ENCODE measurements around the gene TSPAN9.
A peak's percentile ranks its signal among the peaks of the same experiment; 100 is the strongest.

Gene TSPAN9

DNA sequence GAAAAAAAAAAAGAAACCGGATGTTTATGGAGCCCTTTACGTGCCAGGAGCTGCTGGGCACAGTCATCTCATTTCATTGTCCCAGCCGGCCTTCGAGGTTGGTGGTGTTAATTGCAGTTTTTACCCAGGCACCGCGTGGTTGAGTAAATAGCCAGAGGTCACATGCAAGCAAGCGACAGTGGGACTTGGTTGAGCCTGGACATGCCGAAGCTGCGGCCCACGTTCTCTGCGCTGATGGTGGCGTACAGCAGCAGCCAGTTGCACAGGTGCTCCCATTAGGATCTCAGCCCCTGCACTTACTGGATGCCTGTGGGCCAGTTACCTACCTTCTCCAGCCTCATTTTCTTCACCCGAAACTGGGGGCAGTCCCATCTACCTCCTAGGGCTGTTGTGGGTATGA, 54.0 kb downstream of the TSPAN9 start:
- in situ Hi-C loops (cut with HindIII; ENCODE audit: low pct_ligation_motif_present, low pct_unique_long_range_greater_than_20kb, low sequenced_read_pairs): loop anchor here (25.0 kb wide), 2 partner anchors 156 to 681 kb away; no protein-coding TSS in a partner anchor

DNA sequence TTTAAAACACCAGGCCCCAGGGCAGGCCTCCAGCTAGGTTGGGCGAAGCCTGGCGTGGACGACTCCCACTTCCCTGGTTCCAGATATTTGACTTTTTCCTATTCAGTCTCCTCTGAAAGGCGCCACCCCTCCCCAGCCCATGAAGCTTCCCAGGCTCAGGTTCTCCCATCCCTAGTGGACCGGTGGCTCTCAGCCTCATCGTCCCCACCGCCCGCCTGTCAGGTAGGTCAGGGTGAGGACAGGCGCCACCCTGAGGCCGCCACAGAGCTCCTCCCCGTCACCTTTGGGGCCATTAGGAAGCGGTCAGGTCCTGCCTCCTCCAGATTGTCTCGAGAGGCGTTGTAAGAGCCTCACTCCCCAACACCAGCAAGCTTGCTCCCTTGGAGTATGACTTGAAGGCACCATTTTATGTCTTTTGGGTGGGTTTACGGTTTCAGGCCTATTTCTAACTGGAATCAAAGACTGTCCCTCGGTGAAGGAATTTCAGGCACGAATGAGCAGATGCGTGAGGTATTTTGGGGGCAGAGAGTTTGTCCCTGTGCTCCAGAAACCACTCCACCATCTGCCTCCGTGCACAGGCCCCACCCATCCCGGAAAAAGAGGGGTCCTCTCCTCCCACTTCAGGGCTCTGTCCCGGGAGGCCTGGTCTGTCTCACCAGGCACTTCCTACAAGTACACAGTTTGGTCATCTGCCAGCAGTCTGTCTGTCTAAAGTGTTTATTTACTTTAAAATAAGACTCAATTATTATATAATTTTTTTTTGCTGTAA, 55.6 kb downstream of the TSPAN9 start:
- DNase-seq: no peak
- in situ Hi-C loops (cut with HindIII; ENCODE audit: low pct_ligation_motif_present, low pct_unique_long_range_greater_than_20kb, low sequenced_read_pairs): loop anchor here (25.0 kb wide), 2 partner anchors 154 to 679 kb away; no protein-coding TSS in a partner anchor

More for the DNA sequence above, 54.0 kb downstream of the TSPAN9 start:
- DNase-seq: no peak

DNA sequence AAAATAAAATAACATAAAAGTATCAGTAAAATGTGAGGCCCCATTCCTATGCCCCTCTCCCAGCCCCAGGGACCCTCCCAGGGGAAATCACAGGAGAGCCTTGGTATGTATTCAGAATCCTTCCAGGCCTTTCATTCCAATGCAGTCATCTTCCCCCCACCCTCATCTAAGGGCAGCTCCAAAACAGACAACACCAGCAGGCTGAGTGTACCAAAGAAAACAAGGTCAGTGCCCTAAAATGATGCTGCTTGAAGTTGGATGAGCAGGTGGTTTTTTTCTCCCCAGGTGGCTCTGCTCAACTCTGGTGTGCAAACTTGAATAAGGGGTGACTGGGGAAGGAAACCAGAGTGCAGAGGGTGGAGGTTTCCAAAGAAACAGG, 56.2 kb downstream of the TSPAN9 start:
- no peak for DNase-seq
- in situ Hi-C loops (cut with HindIII; ENCODE audit: low pct_ligation_motif_present, low pct_unique_long_range_greater_than_20kb, low sequenced_read_pairs): loop anchor here (25.0 kb wide), 2 partner anchors 154 to 679 kb away; no protein-coding TSS in a partner anchor

DNA sequence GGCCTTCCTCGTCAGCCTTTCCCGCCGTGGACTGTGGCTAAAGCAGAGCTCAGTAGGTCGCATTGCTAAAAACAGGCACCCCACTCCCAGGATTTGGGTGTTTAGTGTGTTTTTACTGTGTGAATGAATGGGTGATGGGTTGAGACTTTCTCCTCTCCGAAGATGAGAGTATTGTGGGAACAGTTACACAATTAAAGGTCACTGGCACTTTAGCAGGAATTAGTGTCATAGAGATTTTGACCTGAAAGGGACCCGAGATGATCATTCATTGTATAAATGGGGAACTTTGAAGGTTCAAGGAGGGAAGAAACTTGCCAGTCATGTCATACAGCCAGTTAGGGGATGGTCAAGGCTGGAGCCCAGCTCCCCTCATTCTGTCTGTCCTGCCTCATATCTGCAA, 56.9 kb downstream of the TSPAN9 start:
- in situ Hi-C loops (cut with HindIII; ENCODE audit: low pct_ligation_motif_present, low pct_unique_long_range_greater_than_20kb, low sequenced_read_pairs): loop anchor here (25.0 kb wide), 2 partner anchors 153 to 678 kb away; no protein-coding TSS in a partner anchor
- DNase-seq: no peak

DNA sequence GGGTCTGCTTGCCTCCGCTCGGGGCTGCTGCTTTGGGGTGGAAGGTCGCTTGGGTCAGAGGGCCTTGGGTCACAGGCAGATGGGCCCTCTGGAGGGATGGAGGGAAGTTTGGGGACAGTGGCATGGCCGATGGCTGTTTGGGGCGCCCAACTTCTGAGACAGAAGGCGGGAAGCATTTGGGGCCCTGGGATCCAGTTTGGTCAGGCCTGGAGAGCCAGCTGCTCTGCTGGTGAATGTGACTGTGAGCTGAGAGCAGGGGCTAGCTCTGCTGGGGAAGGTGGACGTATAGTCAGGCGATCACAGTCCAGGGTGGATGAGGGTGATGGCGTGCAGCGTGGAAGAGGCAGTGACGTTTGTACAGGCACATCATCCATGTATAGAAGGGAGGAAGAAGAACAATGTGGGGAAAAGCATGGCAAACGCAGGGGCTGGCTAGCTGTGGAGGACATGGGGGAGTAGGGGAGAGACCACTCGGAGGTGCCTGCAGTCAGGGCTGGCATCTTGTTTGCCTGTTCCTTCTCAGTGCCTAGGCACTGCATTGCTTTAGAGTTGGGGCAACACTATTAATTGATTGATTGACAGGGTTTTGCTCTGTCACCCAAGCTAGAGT, 57.5 kb downstream of the TSPAN9 start:
- in situ Hi-C loops (cut with HindIII; ENCODE audit: low pct_ligation_motif_present, low pct_unique_long_range_greater_than_20kb, low sequenced_read_pairs): loop anchor here (25.0 kb wide), 2 partner anchors 153 to 678 kb away; no protein-coding TSS in a partner anchor
- DNase-seq: no peak

DNA sequence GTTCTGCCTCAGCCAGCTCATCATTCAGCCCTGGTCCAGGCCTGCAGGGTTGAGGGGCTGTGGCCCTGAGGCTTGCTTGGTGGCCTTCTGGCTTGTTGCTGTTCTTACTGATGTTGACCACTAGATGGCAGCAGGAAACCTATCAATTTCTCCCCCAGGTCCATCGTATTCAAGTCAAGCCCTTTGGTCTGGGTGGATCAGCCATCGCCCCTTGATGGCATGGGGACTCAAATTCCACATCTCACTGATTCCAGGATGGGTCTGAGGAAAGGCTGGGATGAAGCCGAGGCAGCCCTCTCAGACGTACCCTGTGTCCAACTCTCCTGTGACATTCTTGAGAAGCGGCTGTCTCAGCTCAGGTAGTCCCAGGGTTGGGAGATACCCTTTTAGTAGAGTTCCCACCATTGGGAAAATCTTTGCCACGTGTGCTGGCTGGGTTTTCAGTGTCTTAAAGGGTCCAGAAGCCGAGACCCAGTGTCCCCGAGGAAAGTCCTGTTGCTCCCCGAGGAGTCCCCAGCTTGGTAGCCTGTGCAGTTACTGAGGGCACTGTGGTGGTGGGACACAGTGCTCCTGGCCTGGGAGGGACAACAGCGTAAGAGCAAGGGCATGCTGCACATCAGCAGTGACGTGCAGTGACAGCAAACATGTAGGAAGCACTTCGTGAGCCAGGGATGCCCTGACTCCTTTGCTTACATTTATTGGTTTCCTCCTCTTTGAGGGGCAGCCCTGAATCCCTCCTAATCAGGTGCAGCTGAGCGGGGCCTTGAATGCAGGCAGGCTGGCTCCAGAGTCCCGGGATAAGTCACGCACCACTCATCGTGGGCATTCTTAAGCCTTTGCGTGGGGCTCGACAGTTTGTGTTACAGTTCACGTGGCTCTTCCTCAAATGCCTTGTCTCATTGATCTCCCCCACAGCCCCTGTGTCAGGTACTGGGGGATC, 58.6 kb downstream of the TSPAN9 start:
- in situ Hi-C loops (cut with HindIII; ENCODE audit: low pct_ligation_motif_present, low pct_unique_long_range_greater_than_20kb, low sequenced_read_pairs): loop anchor here (25.0 kb wide), 2 partner anchors 152 to 677 kb away; no protein-coding TSS in a partner anchor
- peak; percentile 78 for DNase-seq

DNA sequence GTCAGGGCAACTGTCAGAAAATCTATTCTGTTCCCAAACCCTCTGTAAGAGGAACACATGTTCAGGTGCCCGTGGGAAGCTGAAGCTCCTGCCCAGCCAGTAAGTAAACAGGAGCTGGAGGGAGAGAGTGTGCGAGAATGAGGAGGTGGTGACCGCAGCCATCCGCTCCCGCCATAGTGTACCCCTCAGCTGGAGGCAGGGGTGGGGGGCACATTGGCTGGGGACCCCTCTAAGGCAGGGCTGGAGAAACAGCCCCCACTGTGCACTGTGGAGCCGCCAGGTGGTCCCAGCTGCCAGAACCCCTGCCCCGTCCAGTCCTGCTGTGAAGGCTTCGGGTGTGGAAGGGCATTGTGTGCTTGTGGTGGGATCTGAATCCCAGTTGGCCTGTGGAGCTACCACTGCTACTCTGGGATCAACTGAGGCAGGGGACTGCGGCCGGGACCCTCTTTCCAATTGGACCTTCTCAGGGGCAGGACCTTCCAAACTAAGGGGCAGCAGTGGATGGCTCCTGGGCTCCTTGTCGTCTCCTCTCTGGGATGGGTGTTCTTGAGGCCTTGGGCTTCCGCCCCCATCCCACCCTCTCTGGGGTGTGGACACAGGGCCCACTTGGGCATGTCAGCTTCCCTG, 59.6 kb downstream of the TSPAN9 start:
- in situ Hi-C loops (cut with HindIII; ENCODE audit: low pct_ligation_motif_present, low pct_unique_long_range_greater_than_20kb, low sequenced_read_pairs): loop anchor here (25.0 kb wide), 2 partner anchors 151 to 676 kb away; no protein-coding TSS in a partner anchor
- no peak for DNase-seq

DNA sequence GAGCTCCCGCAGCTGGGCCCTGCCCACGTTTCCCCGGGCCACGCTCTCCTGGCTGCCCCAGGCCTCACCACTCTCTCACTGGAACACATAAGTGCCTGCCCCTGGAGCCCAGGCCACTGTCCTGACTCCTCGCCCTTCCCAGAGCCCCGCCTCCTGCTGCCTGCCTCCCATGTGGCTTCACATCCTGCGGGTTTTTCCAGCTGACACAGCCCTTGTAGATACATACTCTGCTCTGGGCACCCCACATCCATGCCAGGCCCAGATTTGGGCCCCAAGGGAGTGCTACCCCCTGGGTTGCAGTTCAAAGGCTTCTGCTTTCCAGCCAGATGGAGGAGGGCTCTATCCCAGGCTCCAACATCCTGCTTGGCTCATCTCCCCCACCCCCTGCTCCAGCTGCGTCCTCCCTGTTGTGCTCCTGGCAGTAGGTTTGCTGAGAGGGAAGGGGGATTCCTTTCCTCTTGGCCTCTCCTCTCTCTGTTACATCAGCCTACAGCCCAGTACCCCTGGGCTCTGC, 60.1 kb downstream of the TSPAN9 start:
- DNase-seq: no peak
- in situ Hi-C loops (cut with HindIII; ENCODE audit: low pct_ligation_motif_present, low pct_unique_long_range_greater_than_20kb, low sequenced_read_pairs): loop anchor here (25.0 kb wide), 2 partner anchors 150 to 675 kb away; no protein-coding TSS in a partner anchor

DNA sequence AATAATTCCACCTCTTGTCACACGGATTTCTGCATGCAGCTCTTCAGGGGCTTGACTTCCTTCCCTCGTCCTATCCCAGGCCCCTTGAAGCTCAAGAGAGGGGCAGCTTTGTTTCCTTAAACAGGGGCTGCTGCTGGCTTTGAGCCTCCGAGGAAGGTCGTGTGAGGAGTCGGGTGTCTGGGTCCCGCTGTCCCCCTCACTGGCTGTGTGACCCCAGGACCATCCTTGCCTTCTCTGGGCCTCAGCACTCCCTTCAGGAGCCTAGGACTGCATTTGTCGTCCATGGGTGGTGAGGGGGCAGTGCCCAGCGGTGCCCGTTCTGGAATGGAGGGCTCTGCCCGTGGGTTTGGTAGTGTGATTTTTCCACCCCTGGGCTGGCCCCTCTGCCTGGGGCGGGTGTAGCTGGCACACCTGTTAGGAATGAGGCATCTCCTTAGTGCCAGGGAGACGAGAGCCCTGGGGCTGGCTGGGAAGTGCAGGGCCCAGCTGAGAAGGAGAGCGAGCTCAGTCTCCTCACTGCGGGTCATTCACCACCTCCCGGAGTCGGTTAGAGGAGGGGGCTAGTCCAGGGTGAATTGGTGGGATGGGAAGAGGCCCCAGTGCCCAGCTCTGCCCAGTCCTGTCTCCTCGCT, 60.8 kb downstream of the TSPAN9 start:
- no peak for DNase-seq
- in situ Hi-C loops (cut with HindIII; ENCODE audit: low pct_ligation_motif_present, low pct_unique_long_range_greater_than_20kb, low sequenced_read_pairs): loop anchor here (25.0 kb wide), 2 partner anchors 149 to 674 kb away; no protein-coding TSS in a partner anchor

DNA sequence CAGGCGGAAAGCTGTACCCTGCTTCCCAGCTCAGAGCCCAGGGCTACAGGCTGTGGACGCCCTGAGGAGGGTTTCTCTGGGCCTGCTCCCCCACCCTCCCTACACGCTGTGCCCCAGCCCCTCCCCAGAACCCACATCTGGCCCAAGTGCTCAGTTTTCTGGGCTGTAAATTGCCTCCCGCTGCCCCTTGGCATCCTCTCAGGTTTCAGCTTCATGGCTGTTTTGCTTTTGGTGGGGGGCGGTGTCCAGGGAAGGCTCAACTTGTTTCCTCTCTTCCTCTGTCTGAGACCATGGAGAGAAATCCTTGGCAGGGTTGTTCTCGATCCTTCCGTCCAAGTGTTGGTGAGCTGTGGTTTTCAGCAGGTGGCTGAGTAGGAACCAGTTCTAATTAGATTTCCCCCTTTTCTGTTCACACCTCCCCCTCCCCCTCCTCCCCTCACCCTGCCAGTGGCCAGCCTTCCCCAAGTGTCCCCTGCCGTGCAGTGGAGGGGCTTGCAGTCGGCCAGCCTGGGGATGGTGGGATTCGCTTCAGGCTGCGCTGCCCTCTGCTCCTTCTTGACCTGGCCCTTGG, 61.8 kb downstream of the TSPAN9 start:
- DNase-seq: no peak
- in situ Hi-C loops (cut with HindIII; ENCODE audit: low pct_ligation_motif_present, low pct_unique_long_range_greater_than_20kb, low sequenced_read_pairs): loop anchor here (25.0 kb wide), 2 partner anchors 148 to 673 kb away; no protein-coding TSS in a partner anchor

DNA sequence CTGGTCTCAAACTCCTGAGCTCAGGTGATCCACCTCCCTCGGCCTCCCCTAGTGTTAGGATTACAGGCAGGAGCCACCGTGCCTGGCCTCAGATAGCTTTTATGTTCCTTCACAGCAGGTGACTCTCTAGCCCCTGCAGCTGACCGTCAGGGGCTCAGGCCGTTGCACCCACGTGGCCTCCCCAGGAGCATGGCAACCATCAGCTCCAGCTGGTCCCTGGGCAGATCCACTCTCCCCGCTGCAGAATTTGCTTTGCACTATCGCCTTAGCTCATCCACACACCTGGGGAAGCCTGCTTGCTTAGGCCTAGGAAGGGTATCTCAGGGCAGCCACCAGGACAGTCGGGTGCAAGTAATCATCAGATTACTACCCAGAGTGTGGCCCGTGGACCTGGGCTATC, 62.6 kb downstream of the TSPAN9 start:
- in situ Hi-C loops (cut with HindIII; ENCODE audit: low pct_ligation_motif_present, low pct_unique_long_range_greater_than_20kb, low sequenced_read_pairs): loop anchor here (25.0 kb wide), 2 partner anchors 148 to 673 kb away; no protein-coding TSS in a partner anchor
- no peak for DNase-seq

DNA sequence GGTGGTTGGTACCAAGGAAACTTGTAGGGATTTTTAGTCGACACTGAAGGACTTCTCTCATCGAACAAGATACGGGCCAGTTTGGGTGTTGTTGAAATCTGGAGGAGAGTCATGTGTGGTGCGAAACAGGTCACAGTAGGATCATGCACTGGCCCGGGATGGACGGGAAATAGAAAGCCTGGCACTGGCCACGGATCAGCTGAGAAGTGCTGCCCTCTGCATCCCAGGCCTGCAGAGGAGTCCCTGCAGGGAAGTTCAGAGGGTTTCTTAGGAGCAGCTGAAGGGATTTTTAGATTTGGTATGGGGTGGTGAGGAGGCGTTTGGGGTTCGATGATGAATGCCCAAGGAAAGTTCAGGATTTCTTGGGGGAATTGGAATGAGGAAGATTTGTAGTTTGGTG, 63.1 kb downstream of the TSPAN9 start:
- in situ Hi-C loops (cut with HindIII; ENCODE audit: low pct_ligation_motif_present, low pct_unique_long_range_greater_than_20kb, low sequenced_read_pairs): loop anchor here (25.0 kb wide), 2 partner anchors 147 to 672 kb away; no protein-coding TSS in a partner anchor
- no peak for DNase-seq

DNA sequence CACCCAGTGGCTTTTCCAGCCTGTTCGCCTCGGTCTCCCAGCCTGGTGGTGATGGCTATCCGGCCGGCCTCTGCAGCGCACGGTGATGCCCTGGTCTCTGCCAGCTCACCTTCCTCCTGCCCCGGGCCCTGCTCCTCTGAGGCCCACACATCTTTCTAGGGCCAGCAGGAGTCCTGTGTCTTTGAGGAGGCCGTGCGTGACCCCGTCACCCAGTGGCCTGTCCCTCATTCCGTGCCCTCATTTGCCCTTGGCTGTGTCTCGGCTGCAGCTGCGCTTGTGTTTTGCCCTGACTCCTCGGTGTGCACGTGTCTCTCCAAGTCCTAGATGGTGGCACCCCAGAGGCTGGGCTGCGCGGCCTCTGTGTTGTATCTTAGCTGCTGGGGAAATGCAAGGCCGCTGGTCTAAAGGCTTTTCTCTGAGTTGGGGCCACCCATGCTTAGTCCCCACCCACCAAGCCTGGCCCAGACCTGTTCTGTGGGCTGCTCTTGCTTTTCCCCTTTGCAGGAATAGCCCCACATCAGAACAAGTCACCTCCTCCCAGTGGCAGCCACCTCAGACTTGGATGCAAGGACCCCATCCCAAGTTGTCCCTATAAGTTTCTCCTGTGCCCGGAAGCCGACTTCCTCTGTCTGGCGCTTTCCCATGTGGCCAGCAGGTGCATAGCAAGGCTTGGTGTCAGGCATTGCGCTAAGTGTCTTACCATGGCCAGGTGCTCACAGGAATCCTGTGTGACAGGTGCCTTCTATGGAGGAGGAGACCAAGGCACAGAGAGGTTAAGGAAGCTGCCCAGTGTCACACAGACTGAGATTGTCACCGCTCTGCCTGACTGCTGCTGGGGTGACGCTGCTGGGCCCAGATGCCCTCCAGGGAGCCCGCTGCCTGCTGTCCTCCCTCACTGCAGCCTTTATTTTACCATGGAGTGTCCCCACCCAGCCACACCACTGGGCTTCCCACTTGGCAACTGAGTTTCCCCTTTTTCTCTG, 64.5 kb downstream of the TSPAN9 start:
- in situ Hi-C loops (cut with HindIII; ENCODE audit: low pct_ligation_motif_present, low pct_unique_long_range_greater_than_20kb, low sequenced_read_pairs): loop anchor here (25.0 kb wide), 2 partner anchors 146 to 671 kb away; no protein-coding TSS in a partner anchor
- DNase-seq: no peak

DNA sequence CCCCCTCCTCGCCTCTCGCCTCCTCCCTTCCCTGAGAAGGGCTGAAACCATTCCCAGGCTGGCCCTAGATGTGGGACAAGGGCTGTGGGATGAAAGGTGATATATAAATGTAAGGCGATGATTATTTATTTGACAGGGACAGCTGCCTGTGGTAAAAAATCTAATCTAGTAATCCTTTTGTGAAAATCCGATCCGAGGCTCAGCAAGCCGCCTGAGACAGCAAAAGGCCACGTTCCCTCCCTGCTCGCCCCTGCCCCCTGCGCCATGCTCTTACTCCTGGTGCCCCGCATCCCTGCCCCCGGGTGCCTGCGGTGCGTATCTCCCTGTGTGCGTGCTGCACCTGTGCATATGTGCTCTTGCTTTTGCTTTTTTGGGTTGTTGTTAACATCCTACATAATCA, 65.2 kb downstream of the TSPAN9 start:
- in situ Hi-C loops (cut with HindIII; ENCODE audit: low pct_ligation_motif_present, low pct_unique_long_range_greater_than_20kb, low sequenced_read_pairs): loop anchor here (25.0 kb wide), 2 partner anchors 145 to 670 kb away; no protein-coding TSS in a partner anchor

DNA sequence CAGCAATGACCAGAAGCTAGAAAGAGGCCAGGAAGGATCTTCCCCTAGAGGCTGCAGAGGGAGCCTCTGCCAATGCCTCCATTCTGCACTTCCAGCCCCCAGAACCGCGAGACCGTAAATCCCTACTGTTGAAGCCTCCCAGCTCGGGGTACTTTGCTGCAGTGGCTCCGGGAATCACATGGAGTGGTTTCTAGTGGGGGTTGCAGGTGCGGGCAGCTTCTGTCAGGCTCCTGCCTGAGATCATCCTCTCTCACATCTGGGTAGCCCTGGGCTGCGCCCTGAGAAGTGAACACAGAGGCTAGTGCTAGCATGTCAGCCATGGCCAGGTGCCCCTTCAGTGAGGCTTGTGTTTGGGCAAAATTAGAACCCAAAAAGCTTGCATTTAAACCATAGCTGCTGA, 67.3 kb downstream of the TSPAN9 start:
- in situ Hi-C loops (cut with HindIII; ENCODE audit: low pct_ligation_motif_present, low pct_unique_long_range_greater_than_20kb, low sequenced_read_pairs): loop anchor here (25.0 kb wide), 2 partner anchors 143 to 668 kb away; no protein-coding TSS in a partner anchor
- DNase-seq: no peak

More for the DNA sequence above, 65.2 kb downstream of the TSPAN9 start:
- DNase-seq: no peak

DNA sequence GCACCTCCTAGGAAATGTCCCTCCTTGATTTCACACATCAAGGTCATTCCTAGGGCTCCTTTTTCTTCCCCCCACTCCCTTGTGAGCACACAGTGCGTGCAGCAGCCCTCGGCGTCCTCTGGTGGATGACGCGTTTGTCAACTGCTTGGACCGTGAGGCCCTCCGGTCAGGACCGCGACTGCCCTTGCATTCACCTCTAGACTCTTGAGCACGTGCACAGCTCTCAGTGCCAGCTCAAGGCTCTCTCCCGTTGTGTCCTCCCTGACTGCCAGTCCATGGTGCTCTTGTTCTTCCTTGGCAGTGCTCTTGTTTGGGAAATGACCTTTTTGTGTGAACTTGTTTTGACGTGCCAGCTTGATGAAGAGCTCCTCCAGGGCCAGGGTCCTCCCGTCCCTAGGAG, 67.9 kb downstream of the TSPAN9 start:
- DNase-seq: no peak
- in situ Hi-C loops (cut with HindIII; ENCODE audit: low pct_ligation_motif_present, low pct_unique_long_range_greater_than_20kb, low sequenced_read_pairs): loop anchor here (25.0 kb wide), 2 partner anchors 142 to 667 kb away; no protein-coding TSS in a partner anchor

Measured in ACHN (cell line).